ENCODE results near the gene CLIC3.

- TF ChIP-seq CTCF (IDR thresholded peaks at IDR 0.05) (no peak), POLR2A (IDR thresholded peaks at IDR 0.05) (no peak)
Measured at GRCh38 chr9:136954270-136955083, 41.9 kb downstream of the CLIC3 start.
